A673 (cell line): Measurements from ENCODE around the gene FSCN2.

Source experiments
- EZH2 ChIP-seq: fragments of 200-600 bp; sonication (generic); IDR thresholded peaks from 2 replicates; pipeline ENCODE4 v1.6.1; 2017; ENCODE audit warnings: borderline replicate concordance, low read depth, mild to moderate bottlenecking, mixed read lengths, antibody characterized with exemption, low read length; ENCODE audit not compliant: poor library complexity, severe bottlenecking
- TF ChIP-seq, protein P1 (sequence below): fragments of 300-800, 200-600 bp; sonication (generic); conservative IDR thresholded peaks from 2 replicates; pipeline ENCODE4 v1.5.1; 2017; ENCODE audit warnings: low read depth, mild to moderate bottlenecking, antibody characterized with exemption, low read length, moderate library complexity, mixed read lengths

GRCh38 chr17:81564778-81565177 is 36.6 kb downstream of the FSCN2 start:
- TF ChIP-seq, protein P1, sequence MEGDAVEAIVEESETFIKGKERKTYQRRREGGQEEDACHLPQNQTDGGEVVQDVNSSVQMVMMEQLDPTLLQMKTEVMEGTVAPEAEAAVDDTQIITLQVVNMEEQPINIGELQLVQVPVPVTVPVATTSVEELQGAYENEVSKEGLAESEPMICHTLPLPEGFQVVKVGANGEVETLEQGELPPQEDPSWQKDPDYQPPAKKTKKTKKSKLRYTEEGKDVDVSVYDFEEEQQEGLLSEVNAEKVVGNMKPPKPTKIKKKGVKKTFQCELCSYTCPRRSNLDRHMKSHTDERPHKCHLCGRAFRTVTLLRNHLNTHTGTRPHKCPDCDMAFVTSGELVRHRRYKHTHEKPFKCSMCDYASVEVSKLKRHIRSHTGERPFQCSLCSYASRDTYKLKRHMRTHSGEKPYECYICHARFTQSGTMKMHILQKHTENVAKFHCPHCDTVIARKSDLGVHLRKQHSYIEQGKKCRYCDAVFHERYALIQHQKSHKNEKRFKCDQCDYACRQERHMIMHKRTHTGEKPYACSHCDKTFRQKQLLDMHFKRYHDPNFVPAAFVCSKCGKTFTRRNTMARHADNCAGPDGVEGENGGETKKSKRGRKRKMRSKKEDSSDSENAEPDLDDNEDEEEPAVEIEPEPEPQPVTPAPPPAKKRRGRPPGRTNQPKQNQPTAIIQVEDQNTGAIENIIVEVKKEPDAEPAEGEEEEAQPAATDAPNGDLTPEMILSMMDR: no peak
- no peak for TF ChIP-seq EZH2
